T-helper 2 cell (primary cell): ENCODE results near the gene ENAH.
A peak's percentile ranks its signal among the peaks of the same experiment; 100 is the strongest.
"Not testable (repeated sequence)": the region's sequence is repeated elsewhere in the genome, so short reads cannot be mapped to it uniquely, and the experiment has no call there.

ENCODE experiments used
- DNase-seq, 5 experiments: peaks; one replicate each; pipeline versions ENCODE4 v3.0.0 to v3.0.0-alpha.2; 2012 to 2022
- total RNA-seq, 2 donors: gene quantifications; one replicate each; lab custom pipeline; 2026; lab: John Stamatoyannopoulos, UW

ENAH gene
- total RNA-seq: 0.62 to 6.6 reads per million in 2 donors

GRCh38 chr1:225652729-225653462, at the start of gene ENAH:
Gene ENAH (minus strand): TSS chr1:225653123. CDS start chr1:225652690, 433 bp downstream.
- peak in 2 of 5 experiments; percentile 10 to 20 for DNase-seq

DNA sequence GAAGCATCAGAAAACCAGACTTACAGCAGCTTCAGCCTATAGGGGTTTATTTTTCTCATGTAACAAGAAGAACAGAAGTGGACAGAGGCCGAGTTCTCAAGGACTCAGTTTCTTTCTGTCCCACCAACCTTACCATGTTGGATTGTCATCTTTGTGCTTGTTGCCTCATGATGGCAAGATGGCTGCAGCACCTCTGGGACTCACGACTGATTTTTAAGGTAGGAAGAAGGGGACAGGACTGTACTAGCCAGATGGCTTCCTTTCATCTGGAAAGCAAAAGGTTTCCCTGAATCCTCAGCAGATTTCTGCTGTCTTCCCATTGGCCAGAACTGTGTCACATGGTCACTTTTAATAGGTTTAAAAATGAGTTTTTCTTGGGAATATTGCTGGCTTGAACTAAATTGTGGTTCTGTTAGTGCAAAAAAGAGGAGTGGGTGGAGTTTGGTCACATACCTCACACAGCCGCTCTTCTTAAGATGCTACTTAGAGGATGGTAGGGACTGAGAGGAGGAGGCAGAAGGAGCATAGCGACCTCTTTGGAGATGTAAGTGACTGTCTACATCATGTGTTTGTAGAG, 48.1 kb upstream of the ENAH start:
- DNase-seq: no peak

DNA sequence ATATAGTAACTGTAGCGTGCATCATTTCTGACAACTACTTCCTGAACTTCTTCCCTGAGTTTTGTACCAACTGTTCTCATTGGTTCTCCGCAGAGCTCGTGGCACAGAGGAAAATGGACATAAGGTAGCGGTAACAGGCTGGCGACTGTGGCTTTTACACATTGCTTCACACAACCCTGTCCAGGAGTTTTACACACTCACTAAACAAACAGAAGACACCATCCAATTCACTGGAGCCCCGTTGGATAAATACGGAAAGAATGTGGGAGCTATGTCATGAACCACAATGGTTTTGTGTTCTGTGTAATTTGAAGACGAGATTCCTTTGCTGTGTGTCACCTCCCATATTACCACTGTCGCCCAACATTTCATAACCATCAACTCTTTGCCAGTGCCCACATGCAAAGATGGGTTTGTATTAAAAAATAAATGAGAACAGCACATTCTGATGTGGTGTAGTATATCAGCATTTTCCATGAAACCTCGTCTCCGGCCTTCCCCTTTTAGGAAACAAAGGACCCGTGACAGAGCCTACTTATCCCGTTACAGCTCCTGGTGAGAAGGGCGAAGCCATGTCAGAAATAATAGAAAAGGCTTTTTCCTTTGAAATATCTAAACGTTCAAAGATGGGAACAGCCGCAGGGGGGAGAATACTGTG, 47.4 kb upstream of the ENAH start:
- no peak for DNase-seq

GRCh38 chr1:225699336-225699735, 46.4 kb upstream of the ENAH start:
- no peak for DNase-seq

DNA sequence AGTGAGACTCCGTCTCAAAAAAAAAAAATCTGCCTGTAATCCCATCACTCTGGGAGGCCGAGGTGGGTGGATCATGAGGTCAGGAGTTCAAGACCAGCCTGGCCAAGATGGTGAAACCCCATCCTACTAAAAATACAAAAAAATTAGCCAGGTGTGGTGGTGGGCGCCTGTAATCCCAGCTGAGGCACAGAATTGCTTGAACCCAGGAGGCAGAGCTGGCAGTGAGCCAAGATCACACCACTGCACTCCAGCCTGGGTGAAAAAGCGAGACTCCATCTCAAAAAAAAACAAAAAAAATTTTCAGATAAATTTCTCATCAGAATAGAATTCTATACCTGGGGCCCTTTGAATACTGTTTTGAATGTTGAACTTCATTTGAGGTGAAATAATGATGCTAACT, 45.3 kb upstream of the ENAH start:
- DNase-seq: not testable (repeated sequence)

DNA sequence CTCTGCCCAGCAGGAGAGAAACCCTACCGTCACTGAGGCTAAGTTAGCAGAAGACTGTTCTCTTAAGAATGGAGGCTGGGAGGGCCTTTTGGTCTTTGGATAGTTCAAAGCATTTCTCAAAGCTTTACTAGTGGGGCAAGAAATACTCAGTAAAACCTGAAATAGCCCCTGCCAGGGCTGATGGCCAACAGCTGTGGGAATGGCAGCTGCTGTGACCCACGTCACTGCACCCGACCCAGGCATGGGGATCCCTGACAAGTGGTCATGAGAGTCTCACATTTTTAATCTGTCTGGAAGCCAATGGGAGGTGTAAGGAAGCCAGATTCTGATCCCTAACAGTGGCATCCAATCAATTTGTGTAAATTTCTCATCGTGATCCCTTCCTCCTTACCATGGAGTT, 44.5 kb upstream of the ENAH start:
- no peak for DNase-seq

- no peak for DNase-seq
Measured at GRCh38 chr1:225695578-225696337, 42.8 kb upstream of the ENAH start.

DNA sequence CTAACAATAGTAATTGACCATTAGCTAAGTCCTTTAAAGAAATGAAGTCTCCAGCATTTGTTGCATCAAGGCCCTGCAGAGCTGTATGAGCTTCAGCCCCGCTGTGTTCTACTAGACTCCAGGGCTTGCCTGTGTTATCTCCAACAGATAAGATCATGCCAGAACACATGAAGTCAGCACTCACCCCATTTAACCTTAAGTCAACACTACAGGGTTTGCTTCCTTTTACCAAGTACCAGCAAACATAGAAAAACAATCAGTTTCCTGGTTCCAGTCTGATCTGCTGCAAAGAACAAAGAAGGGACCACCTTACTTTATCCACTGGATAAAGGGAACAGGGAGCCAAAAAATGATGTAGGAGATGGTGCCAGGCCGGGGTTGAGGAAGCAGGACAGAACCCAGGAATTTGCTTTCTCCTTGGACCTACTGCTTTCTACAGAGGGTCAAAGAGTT, 41.3 kb upstream of the ENAH start:
- peak in 1 of 5 experiments; percentile 51 for DNase-seq

DNA sequence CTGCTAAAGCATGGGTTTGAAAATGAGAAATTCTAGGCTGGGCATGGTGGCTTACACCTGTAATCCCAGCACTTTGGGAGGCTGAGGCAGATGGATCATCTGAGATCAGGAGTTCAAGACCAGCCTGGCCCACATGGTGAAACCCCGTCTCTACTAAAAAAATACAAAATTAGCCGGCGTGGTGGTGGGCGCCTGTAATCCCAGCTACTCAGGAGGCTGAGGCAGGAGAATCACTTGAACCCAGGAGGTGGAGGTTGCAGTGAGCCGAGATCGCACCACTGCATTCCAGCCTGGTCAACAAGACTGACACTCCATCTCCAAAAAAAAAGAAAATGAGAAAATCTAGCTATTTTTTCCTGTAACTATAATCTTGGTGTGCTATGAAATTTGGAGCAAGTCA, 40.8 kb upstream of the ENAH start:
- DNase-seq: not testable (repeated sequence)

DNA sequence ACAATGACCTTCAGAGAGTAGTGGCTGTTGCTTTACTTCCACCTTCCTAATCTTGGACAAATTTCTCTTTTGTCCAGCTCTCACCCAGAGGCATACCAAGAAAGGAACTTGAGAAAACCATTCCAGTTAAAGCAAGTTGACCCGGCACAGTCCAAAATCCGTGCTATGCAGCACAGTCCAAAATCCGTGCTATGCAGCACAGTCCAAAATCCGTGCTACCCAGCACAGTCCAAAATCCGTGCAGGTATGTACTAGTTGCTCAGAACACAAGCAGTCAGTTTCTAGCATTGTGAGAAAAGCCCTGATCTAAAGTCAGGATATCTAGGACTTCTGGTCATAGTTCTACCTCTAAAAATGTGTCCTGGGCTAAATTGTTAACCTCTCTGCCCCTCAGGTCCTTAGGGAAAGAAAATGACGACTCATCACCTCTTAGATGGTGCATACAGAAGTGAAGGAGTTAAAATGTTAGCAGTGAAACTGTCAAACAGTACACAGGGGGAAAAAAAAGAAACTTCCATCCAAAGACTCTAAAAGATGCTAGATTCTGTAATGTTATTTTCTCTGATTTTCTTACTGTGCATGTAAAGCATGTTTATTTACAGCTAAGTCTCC, 40.3 kb upstream of the ENAH start:
- DNase-seq: no peak

GRCh38 chr1:225692517-225692879, 39.6 kb upstream of the ENAH start:
- no peak for DNase-seq

DNA sequence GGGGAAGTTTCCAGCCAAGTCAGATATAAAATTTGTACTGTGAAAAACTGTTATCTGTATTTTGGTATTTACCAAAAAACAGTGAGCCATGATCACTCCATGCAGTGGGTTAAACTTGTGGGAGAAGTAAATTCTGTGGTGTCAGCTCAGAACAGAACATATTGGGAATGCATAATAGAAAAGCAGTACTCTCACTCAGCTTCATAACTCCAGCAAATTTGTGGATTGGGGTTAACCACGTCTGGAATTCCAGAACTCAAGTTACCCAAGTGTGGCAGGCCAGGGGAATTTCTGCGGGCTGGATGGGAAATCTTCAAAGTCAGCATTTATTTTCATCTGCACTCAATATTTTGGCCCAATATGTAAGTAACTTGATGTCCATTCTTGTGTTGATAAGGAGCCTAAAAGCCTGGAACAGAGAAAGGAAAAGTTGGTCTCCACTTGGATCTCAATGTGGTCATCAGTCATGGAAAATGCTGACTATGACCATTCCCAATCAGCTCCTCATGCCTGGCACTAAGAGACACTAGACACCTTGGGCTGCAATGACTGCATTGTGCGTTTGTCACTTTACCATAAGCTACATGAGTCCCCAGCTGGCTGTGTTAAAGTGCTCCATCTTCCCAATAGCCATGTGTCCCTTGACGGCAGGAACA, 39.1 kb upstream of the ENAH start:
- no peak for DNase-seq

DNA sequence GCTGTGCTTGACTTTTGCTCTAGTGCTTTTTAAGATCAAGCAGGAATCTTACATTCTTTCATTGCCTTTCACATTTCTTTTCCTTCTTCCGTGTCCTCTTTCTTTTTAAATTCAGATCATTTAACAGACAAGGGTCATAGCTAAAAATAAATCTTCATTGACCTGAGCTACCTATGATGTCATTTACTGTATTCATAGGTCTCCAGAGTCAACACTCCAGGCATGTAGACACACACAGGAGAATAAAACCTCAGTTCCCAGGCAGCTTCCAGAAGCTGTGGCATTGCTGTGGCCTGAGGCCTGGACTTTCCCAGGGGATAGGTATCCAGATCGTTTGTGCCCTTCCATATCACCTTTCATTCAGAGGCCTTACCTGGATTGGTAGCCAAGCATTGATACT, 38.5 kb upstream of the ENAH start:
- no peak for DNase-seq

GRCh38 chr1:225689882-225690459, 37.0 kb upstream of the ENAH start:
- DNase-seq: no peak

GRCh38 chr1:225688345-225688744, 35.4 kb upstream of the ENAH start:
- no peak for DNase-seq

- no peak for DNase-seq
Measured at GRCh38 chr1:225685476-225686176, 32.7 kb upstream of the ENAH start.

DNA sequence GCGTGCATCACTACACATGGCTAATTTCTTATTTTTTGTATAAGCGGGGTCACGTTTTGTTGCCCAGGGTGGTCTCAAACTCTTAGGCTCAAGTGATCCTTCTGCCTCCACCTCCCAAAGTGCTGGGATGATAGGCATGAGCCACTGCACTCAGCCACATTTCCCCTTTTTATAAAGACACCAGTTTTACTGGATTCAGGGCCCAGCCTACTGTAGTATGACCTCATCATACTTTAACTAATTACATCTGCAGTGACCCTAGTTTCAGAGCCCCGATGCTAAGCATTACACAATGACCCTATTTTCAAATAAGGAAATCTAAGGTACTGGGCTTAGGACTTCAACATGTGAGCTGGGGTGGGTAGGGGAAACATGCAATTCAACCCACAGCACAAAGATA, 31.8 kb upstream of the ENAH start:
- DNase-seq: no peak

DNA sequence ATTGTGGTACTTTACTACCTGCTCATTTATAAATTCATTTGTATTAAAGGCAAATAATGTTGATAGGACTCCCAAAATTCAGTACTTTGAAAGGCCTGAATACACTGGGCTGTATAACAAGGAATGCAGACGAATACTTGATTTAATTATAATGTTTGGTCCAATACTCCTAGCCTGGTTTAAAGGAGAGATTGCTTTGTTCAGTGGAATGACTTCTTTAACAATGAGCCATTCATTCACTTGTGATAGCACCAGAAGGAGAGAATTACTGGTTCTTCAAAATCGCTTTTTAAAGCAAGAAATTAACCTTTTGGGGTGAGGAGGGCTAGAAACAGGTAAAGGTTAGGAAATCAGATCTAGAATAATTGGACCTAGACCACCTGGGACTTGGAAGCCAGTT, 28.3 kb upstream of the ENAH start:
- DNase-seq: no peak

GRCh38 chr1:225678545-225678944, 25.6 kb upstream of the ENAH start:
- no peak for DNase-seq

- DNase-seq: no peak
Measured at GRCh38 chr1:225677350-225678124, 24.6 kb upstream of the ENAH start.
